Colonic mucosa (tissue), 4 donors: ENCODE results near the gene SPEM2. TPM values are rescaled to one million over a fixed set of nuclear protein-coding genes. Genes with fewer than 3 reads are reported as not detected.

Experiments
- DNase-seq: peaks from one replicate; pipeline ENCODE4 v3.0.0-alpha.2; 2020
- H3K27ac ChIP-seq: fragments of 200-600 bp; one replicate; pipeline ENCODE4 v1.8.0; 2021
- H3K27me3 ChIP-seq: fragments of 200-600 bp; one replicate; pipeline ENCODE4 v1.8.0; 2021
- H3K36me3 ChIP-seq: fragments of 200-600 bp; one replicate; pipeline ENCODE4 v1.8.0; 2021
- H3K4me1 ChIP-seq: fragments of 200-600 bp; one replicate; pipeline ENCODE4 v1.8.0; 2021; ENCODE audit warnings: mild to moderate bottlenecking
- H3K4me3 ChIP-seq: fragments of 200-600 bp; one replicate; pipeline ENCODE4 v1.8.0; 2021
- H3K9ac ChIP-seq, 2 donors: one replicate each; pipeline ENCODE4 v1.7.0; 2013; ENCODE audit warnings: control low read depth in 2 of 2, low read depth in 2 of 2, low read length in 2 of 2
- H3K9me3 ChIP-seq: fragments of 200-600 bp; one replicate; pipeline ENCODE4 v1.8.0; 2021
- CTCF ChIP-seq: fragments of 200-600 bp; IDR thresholded peaks from one replicate; pipeline ENCODE4 v1.8.0; 2022; ENCODE audit warnings: antibody characterized with exemption, mild to moderate bottlenecking
- intact Hi-C: fragments of 100-400 bp; cut with DNase I; formaldehyde crosslinking; loops from one replicate; pipeline ENCODE4 v1.14.1; 2022
- total RNA-seq, 2 donors: library from RNA; stranded (reverse); fragmentation: NEBNext Ultra II Directional in 1 of 2; extraction: Animal tissue kit (Norgen Biotek cat#: 25700) in 1 of 2; gene quantifications; one replicate each; pipeline ENCODE4 v1.2.1, GENCODE V29; 2021
- donor health status: healthy.
- donor health status: DM: no; HTN: no; CAD: no.
- donor health status: DM: no; HTN: no; CAD: no.

The SPEM2 gene
- total RNA-seq, 2 donors from 2014 or later: not detected

- no peak for DNase-seq
- peak overlapping the region; percentile 44 for H3K4me3 ChIP-seq
- H3K4me1 ChIP-seq: peaks cover 5% of the 10 kb centered on the region
- H3K9me3 ChIP-seq: no peaks in the 10 kb centered on the region
- no peak for TF ChIP-seq CTCF
- no peaks in the 10 kb centered on the region for H3K36me3 ChIP-seq
- H3K27ac ChIP-seq: peak overlapping the region; percentile 55
- intact Hi-C loops: no loop called here
- H3K27me3 ChIP-seq: peaks cover 8% of the 10 kb centered on the region
- peak overlapping the region; percentile 32 to 69 for H3K9ac ChIP-seq
These were observed 19.8 kb upstream of the SPEM2 start for GRCh38 chr17:7405350-7406234.

GRCh38 chr17:7406235-7406825 is 19.1 kb upstream of the SPEM2 start:
- Histone ChIP-seq H3K27ac (no peak overlapping the region), H3K4me1 (peaks cover 5% of the 10 kb centered on the region), H3K9me3 (no peaks in the 10 kb centered on the region), H3K9ac (peak overlapping the region in 1 of 2 donors; percentile 35), H3K36me3 (no peaks in the 10 kb centered on the region), H3K27me3 (peaks cover 8% of the 10 kb centered on the region), H3K4me3 (no peak overlapping the region)
- intact Hi-C loops: no loop called here
- TF ChIP-seq CTCF: no peak
- no peak for DNase-seq

- no peak for TF ChIP-seq CTCF
- intact Hi-C loops: no loop called here
- Histone ChIP-seq H3K9me3 (no peaks in the 10 kb centered on the region), H3K4me1 (peaks cover 5% of the 10 kb centered on the region), H3K9ac (no peak overlapping the region), H3K27ac (no peak overlapping the region), H3K27me3 (peaks cover 8% of the 10 kb centered on the region), H3K4me3 (no peak overlapping the region), H3K36me3 (no peaks in the 10 kb centered on the region)
- DNase-seq: no peak
These were observed 18.3 kb upstream of the SPEM2 start for GRCh38 chr17:7407082-7407481.

GRCh38 chr17:7407485-7408251 is 17.7 kb upstream of the SPEM2 start, which contains the start of gene NLGN2:
TSS of gene NLGN2 (plus strand) at chr17:7407845. CDS start at chr17:7408256, 411 bp downstream.
- DNase-seq: no peak
- H3K4me3 ChIP-seq: peak within 1 kb of the TSS; percentile 5
- intact Hi-C loops: no loop called here

More at GRCh38 chr17:7407485-7408251, 17.7 kb upstream of the SPEM2 start, which contains the start of gene NLGN2:
- Histone ChIP-seq H3K9ac (no peak within 1 kb of the TSS), H3K36me3 (no peaks in the 10 kb centered on the region), H3K27me3 (peaks cover 8% of the 10 kb centered on the region), H3K9me3 (no peaks in the 10 kb centered on the region), H3K27ac (no peak within 1 kb of the TSS), H3K4me1 (peaks cover 4% of the 10 kb centered on the region)
- no peak for TF ChIP-seq CTCF
